Ramos (cell line): ENCODE measurements around the gene AP3S2.
"Not testable (repeated sequence)": the region's sequence is repeated elsewhere in the genome, so short reads cannot be mapped to it uniquely, and the experiment has no call there.

Experiments used
- in situ Hi-C: fragments of 300-500 bp; cut with MboI; formaldehyde crosslinking; loops from one replicate; pipeline ENCODE4 v1.14.3; 2022; ENCODE audit warnings: low sequenced_read_pairs; ENCODE audit not compliant: unreplicated experiment

AP3S2 gene

GRCh38 chr15:89870688-89871288 lies 23.0 kb downstream of the AP3S2 start:
- in situ Hi-C loops, result no loop called here

- in situ Hi-C loops, result no loop called here
These were observed 23.8 kb downstream of the AP3S2 start for GRCh38 chr15:89870006-89870405.

DNA sequence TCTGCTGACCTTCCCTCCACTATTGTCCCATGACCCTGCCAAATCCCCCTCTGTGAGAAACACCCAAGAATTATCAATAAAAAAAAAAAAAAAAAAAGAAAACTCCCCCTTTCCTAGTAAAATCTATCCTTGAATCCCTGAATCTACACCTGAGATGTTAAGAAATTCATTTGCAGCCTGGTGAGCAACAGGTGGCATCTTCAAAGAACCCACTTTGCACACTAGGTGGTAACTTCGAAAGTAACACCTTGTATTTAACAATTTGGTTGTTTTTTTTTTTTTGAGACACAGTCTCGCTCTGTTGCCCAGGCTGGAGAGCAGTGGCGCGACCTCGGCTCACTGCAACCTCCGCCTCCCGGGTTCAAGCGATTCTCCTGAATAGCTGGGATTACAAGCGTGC lies 24.3 kb downstream of the AP3S2 start:
- in situ Hi-C loops, result not testable (repeated sequence)

DNA sequence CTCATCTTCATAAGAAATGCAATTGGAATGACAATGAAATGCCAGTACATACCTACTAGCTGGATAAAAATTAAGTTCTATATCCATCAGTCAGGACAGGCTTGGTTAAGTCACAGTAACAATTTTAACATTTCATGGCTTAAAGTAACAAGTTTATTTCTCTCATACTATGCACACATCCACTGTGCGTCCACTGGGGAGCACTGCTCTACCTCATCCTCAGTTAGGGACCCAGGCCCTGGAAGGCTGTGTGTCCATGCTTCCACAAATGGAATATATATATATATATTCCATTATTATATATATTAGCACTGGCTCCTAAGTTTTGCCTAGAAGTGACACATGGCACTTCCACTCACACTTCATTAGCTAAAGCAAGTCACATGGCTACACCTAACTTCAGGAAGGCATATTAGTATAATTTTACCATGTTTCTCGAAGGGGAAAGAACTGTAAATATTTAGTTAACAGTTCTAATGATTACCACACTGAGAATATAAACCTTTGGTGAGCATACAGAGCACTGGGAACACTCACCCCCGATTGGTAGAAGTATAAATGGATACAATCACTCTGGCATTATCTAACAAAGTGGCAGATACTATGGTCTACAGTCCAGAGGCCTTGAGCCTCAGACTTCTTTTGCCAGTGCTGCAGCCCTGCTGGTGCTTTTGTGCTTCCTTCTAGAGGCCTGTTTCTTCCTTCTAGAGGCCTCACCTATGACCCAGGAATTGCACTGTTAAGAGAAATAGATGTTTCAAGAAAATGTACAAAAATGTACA lies 28.6 kb downstream of the AP3S2 start:
- in situ Hi-C loops, result no loop called here

GRCh38 chr15:89863918-89864317 lies 29.9 kb downstream of the AP3S2 start:
- in situ Hi-C loops, result no loop called here

GRCh38 chr15:89860891-89861290 lies 32.9 kb downstream of the AP3S2 start:
- in situ Hi-C loops, result no loop called here

GRCh38 chr15:89860431-89860830 lies 33.4 kb downstream of the AP3S2 start:
- in situ Hi-C loops, result no loop called here

DNA sequence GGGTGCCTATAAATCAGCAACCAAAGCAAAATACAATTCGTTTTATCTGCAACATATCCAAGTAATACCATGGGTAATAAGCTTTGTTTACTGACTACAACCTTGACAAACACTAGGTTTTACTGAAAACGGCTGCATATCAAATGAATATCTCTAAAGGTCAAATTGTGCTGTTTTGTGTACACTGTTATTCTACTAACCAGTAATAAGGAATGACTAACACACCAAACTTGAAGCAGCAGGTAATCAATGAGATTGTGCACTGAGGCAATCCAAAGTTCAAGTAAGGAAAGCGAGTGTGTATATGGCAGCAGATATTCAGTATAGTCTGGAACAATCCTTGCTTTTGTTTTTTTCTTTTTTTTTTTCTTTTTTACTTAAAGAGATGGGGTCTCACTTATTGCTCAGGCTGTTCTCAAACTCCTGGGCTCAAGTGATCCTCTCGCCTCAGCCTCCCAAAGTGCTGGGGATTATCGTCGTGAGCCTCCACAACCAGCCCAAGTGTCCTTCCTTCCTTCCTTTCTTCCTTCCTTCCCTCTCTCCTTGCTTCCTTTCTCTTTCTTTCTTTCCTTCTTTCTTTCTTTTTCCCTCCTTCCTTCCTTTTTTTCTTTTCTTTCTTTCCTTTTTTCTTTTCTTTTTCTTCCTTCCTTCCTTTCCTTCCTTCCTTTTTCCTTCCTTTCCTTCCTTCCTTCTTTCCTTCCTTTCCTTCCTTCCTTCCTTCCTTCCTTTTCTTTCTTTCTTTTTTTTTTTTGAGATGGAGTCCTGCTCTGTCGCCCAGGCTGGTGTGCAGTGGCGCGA lies 34.9 kb downstream of the AP3S2 start:
- in situ Hi-C loops, result no loop called here

DNA sequence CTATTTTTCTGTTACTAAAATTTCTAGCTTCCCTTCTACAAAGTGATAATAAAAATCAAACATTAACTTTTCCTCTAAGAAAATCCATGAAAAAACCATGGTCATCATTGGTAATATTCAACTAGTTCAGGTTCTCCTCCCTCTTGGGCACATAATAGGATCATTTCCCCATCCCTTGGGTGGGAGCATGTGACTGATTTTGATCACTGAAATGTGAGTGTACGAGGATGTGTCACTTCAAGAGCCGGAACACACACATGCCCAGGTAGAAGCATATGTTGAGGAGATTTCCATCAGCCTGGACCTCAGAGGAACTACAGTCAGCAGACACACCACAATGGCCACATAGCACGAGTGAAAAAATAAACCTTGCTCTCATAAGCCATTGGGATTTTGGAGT lies 36.1 kb downstream of the AP3S2 start:
- in situ Hi-C loops, result no loop called here

GRCh38 chr15:89855948-89856347 lies 37.8 kb downstream of the AP3S2 start:
- in situ Hi-C loops, result no loop called here

GRCh38 chr15:89854863-89855262 lies 38.9 kb downstream of the AP3S2 start:
- in situ Hi-C loops, result not testable (repeated sequence)

DNA sequence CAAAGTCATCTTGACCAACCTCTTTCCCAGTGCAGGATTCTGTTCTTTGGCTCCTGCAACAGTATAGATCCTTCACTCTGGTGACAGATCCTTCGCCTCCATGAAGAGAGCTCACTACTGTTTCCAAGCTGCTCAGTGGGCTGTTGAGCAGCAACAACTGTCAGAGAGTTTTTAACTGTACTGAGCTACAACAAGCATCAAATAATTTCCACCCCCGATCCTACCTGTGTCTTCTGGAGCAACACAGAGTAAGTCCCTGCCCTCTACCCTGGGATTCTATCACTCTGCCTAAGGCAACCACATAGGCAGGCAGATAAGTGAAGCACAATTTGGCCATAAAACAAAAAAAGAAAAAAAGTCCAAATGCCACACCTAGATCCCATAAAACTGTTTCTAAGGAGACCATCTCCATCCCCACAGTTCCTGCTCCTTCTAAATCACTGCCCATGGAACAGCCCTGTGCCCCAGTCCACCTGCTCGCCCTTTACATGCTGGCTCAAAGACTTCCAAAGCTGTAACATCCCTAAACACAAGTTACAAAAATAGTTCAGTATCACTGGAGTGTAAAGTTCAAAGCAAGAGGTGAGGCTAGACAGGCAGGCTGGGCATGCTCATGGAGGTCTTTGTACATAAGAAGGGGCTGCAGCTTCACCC lies 41.3 kb downstream of the AP3S2 start:
- in situ Hi-C loops, result no loop called here

DNA sequence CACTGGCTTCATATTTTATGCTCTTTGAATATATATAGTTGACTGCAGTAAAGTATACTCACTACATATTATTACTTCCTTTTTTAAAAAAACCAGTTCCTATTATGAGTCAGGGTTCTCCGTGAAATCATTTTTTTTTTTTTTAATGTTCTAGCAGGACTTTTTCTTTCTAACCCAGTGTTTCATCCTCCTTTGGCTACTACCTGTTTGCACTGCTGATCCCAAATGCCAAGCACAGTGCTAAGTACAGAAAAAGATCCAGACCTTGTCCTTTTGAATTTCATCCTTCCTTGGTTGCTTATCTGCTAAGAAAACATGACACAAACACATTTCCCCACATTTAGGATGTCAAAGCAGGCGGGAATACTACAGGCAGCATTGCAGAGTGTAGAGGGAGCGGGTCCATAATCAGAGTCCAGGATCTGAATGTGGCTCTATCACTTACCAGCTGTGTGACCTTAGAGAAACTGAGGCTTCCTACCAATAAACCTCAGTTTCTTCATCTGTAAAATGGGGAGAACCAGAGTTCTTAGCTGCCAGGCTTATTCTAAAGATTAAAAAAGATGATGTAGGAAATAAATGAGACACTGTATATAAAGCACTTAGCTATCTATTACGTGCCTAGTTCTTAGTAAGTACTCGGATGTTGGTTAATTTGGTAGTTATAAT lies 42.0 kb downstream of the AP3S2 start:
- in situ Hi-C loops, result no loop called here

GRCh38 chr15:89848970-89849292 lies 44.9 kb downstream of the AP3S2 start:
- in situ Hi-C loops, result no loop called here

DNA sequence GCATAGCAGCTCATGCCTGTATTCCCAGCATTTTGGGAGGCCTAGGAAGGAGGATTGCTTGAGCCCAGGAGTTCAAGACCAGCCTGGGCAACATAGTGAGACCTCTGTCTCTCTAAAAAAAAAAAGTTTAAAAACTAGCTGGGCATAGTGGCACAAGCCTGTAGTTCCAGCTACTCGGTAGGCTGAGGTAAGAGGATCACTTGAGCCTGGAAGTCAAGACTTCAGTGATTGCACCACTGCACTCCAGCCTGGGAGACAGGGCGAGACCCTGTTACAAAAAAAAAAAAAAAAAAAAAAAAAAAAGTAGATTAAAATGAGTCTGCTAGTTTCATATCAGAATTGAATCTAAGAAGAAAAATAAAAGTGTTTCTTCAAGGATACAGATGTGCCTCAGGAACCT lies 46.7 kb downstream of the AP3S2 start:
- in situ Hi-C loops, result no loop called here

GRCh38 chr15:89845305-89845893 lies 48.4 kb downstream of the AP3S2 start:
- in situ Hi-C loops, result no loop called here

- in situ Hi-C loops, result no loop called here
These were observed 51.8 kb downstream of the AP3S2 start for GRCh38 chr15:89841962-89842361.

DNA sequence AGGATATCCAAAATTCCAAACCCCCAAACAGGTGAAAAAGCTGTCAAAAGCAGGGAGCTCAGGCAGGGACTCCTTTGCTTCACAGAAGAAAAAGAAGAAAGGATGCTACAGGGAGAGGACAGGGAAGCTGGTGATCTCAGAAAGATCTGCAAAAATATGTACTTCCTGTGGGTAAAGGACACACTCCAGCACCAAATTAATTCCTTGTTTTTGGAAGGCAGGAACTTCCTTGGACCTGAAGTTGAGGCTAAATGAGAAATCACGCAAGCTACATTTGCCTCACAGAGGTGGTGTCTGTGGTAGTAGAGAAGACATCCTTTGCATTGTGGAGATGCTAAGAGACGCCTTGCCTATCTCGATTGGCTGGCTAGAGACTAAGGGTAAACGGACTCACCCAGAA lies 52.5 kb downstream of the AP3S2 start:
- in situ Hi-C loops, result no loop called here

GRCh38 chr15:89839167-89839810 lies 54.5 kb downstream of the AP3S2 start:
- in situ Hi-C loops, result no loop called here

DNA sequence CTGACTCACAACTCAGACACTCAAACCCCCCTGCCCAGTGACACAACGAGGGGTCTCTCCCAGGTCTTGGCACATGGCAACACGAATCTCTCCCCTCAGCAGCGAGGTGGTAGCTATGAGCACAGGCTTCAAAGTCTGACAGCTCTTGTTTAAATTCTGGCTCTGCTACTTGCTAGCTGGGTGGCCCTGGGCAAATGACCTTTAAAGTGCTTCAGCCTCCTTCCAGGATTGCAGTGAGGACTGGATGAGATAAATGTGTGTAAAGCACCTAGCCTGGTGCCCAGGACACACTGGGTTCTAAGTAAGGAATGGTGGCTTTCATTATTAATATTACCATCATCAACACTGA lies 56.0 kb downstream of the AP3S2 start:
- in situ Hi-C loops, result no loop called here
